GM21360 (cell line): ENCODE data around the gene AATK.

Experiments used
- ATAC-seq: cut with Tn5 transposase; IDR thresholded peaks from one replicate; pipeline ENCODE4 v1.9.1; 2021; ENCODE audit warnings: mild to moderate bottlenecking, moderate library complexity; ENCODE audit not compliant: unreplicated experiment

AATK gene

DNA sequence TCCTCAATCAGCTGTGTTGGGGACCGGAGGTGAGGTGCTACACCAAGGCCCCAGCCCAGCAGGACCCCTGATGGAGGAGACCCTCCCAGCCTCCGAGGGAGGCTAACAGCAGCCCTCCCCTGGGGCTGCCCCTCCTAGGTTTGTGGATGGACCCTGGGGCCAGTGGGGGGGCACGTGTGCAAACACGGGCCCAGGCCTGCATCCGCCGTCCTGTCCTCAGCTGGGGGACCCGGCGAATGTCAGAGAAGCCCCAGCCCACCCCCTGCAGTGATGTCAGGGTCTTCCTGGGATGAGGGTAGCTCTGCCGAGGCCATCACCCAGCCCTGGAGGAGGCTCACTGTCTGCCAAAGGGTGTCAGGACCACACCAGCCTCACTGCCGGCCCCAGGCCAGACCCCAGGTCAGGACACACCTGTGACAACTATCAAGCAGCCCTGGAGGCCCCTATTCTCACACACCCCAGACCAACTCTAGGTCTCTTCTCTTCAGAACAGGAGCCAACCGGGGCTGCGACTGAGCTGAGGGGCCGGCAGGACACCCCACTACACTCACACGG lies 30.0 kb upstream of the AATK start:
- ATAC-seq = no peak

DNA sequence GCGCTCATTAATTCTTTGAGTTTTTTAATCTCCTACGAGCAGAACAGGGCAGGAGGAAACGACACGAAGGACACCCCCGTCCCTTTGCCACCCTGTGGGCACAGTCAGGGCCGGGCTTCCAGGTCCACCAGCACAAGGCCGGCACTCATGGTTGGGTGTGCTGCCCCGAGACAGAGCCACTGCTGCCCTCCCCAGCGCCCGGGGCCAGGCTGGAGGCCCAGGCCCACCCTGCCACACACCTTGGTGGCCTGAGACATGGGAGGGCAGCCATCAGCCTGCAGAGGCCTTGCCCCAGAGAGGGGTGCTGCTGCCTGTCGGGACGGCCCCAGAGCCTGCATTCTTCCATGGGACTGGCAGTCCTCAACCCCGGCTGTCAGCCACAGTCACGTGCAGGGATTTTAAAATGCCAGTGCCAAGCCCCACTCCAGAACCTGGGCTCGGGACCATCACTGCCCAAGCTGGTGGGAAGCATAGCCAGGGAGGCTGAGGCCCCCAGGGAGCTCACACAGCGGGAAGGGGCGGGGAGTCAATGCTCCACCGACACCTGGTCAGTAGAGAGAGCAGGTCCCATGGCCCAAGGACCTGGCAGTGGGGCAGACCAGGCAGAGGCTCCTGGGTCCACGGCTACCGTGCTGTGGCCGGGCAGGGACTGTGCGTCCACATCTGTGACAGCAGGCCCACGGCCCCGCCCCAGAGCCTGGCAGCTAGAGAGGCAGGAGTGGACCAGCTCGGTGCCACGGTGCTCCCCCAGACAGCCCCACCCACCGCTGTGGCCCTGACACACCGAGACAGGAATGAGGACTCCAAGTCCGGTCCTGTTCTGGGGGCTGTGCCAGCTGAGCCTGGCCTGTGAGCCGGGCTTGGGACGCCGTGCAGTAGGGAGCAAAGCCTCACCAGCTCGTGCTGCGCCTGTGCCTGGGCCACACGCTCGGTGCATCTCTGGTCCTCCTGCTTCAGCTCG lies 29.2 kb upstream of the AATK start:
- ATAC-seq = no peak

DNA sequence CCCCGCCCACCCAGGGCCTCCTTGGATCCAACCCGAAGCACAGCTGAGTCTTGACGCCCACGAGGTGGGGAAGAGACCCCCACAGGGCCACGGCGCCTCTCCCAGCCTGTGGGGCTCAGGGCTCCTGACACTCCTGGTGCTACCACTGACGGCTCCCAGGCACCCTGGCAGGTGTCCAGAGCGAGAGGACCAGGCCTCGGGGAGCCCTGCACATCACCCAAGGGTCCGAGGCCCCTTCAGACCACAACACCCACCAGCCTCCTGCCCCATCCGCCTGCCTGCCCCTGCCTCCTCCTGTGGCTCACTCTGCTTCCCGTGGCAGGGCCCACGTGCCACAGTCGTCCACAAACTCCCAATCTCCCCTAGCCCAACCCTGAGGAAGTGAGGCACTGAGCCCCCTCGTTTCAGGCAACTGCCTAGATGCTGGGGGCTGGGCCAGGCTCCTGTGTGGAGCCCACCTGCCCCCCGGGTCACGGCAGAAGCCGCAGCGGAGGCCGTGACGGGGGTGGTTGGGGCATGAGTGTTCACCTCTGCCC lies 28.3 kb upstream of the AATK start:
- no peak for ATAC-seq

DNA sequence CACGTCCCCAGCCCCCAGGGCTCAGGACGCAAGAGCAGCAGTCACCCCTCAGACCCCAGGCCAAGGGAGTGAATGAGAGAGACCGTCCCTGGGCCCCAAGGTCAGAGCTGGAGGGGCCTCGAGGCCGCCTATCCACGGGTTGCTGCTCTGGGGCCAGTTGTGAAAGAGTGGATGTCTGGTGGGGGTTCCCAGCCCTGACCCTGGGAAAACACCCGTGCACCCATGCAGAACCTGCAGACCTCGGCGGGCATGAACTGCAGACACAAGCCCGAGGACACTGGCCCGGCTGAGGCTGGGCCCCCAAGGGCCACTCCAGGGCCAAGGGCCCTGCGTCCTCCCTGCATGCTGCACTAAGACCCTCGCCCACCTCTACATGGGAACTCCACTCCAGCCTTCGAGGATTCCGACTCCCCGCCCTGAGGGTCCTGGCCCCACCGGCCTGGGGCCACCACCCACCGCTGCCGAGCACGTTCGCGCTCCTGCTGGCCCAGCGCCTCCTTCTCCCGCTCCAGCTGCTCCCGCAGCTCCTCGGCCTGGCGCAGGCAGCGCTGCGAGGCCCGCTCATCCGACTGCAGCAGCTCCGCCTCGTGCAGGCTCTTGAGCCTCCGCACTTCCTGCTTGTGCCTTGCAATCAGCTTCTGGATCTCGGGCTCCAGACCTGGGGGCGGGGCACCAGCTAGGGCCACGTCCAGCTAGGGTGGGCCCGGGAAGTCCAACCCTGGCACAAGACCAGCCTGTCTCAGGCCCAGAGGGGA lies 27.6 kb upstream of the AATK start:
- no peak for ATAC-seq

DNA sequence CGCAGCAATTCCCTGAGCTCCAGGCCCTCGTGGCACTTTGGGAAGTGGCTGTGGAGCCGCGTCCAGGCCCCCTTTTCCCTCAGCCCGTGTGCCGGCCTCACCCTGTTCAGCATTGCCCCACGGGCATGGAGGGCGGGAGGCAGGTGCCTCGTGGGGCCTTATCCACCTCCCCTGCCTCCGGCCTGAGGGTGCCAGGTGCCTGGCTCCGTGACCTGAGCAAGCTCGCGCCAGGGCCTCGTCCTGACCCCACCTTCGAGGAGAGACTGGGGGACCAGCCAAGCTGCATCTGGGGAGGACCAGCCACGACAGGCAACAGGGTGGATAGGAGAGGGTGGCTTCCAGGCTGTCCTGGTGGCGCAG lies 27.0 kb upstream of the AATK start:
- no peak for ATAC-seq

DNA sequence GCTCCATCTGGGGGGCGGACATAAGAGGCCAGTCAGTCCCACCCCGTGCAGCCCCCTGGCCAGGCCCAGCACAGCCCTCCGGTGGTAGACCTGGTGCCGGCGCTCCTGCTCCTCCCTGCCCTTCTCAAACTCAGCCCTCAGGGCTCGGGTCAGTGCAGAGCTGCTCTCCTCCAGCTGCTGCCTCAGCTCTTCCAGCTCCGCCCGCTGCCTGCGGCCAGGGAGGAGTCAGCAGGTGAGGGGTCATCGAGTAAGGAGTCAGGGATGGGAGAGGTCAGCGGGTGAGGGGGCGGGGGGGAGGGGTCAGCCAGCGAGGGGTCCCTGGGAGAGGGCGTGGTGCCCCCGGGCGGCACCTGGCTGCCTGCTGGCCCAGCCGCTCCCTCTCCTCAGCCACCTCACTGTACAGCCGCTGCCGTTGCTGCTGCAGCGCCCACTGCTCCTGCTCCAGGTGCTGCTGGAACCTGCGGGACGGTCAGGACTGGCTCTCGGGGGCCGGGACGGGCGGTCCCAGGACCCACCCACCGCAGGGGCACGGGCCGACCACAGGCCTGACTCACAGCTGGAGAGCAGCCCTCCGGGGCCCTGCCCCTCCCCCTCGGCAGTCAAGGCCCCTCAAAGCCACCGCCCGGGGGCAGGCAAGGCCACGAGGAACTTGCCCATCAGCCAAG lies 26.5 kb upstream of the AATK start:
- ATAC-seq = no peak

DNA sequence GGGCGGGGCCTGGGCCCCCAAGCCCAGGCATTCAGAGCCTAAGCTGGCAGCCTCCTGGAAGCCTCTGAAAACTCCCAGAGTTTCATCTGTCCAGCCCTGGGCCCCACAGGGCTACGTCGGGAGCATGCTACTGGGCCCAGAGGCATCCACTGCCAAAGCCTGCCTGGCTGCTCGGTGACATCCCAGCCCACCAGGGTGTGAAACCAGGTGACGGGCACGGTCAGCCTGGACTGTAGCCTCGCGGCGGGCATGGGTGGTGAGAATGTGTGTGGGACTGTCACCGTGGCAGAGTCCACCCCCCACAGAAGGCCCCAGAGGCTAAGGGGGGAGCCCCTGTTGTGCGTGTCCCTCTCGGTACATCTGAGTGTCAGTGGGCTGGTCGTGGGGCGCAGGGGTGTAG lies 25.6 kb upstream of the AATK start:
- ATAC-seq = no peak

DNA sequence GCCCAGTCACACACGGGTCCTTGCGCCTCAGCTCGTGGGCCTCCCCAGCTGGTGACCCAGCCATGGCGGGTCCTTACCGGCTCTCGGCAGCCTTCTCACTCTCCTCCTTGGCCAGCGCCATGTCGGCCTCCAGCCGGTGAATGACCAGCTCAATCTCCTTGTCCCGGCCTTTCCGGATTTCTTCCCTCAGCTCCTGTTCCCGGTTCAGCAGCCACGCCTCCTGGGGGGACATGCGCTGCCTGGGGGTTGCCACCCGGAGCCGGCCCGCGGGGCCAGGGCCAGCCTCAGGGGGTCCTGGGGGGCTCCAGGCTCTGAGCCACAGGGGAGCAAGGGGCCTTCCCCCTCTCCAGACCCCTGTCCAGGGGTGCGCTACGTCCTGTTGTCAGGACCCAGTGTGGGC lies 25.1 kb upstream of the AATK start:
- ATAC-seq = no peak

DNA sequence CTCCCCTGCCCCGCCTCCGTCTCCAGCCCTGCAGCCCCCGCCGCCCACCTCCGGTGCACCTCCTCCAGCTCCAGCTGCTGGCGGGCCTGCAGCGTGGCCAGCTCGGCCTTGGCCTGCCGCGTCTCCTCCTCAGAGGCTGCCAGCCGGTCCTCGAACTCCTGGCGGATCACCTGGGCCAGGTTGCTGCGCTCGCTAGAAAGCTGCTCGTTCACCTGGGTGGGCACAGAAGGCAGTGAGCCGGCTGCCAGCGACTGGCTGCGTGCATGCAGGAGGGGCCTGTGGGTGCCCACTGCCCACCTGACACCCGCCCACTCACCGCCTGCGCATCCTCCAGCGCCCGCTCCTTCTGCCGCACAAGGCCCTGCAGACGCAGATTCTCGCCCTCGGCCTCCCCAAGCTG lies 24.6 kb upstream of the AATK start:
- no peak for ATAC-seq

DNA sequence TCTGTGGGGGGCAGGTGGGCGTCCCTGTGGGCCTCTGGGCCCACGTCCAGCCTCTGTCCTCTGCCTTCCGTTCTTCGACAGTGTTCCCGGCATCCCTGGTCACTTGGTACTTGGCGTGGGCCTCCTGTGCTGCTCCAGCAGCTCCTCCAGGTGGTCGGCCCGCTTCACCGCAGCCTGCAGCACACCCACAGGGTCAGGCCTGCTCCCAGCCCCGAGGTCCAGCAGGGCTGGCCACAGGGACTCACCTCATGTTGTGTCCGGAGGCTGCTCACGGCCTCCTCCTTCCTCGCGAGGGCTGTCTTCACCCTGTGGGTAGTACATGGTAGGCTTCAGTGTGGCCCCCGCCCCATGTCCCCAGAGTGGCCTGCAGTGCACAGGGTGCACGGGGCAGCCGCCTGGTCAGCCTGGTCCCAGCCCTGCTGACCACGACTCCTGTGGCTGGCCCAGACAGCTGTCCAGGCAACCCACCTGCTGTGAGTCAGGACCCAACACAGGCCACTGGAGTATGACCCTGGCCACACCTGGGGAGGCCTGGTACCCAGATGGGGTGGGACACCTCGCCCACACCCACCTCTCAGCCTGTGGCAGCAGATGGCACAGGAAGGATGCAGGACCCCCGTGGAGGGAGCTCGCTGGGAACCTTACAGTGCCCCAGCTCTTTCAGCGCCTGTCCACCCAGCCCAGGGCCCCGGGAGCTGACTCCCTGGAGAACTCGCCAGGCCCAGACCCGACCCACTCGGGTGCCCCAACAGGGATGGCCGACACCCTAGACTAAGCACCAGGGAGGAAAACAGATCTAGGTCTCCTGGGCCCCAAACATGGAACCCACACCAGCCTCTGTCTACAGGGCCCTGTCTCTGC lies 23.9 kb upstream of the AATK start:
- ATAC-seq = no peak

DNA sequence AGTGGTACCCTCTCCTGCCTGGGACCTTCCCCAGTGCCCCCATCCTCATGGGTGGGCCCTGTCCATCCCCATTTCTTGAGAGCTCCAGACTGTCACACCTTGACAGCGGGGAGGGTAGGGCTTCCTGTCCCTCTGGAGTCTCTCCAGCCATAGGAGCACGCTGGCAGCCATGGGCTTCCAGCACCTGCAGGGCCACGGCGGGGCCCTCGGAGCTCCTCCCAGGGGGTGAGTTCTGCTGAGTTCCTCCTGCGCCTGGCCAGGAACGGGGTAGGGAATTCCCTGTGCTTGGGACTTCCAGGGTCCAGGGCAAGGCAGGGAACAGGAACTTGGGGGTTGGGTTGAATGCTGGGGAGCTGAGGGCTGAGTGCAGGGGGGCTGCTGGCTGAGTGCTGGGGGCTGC lies 23.0 kb upstream of the AATK start:
- no peak for ATAC-seq

DNA sequence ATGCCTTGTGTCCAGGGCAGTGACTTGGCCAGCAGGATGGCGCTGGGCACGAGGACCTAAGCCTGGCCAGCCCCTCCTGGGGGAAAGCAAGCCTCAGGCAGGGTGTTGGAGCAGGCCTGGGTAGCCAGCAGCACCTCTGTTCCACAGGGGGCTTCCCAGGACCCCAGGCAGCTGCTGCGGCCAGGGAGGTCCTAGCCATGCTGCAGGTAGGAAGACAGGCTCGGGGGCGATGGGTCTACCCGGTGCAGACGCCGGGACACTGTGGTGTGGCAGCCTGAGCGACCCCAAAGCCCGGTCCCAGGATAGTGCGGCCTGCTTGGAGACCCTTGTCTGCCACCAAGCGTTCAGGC lies 22.4 kb upstream of the AATK start:
- no peak for ATAC-seq

DNA sequence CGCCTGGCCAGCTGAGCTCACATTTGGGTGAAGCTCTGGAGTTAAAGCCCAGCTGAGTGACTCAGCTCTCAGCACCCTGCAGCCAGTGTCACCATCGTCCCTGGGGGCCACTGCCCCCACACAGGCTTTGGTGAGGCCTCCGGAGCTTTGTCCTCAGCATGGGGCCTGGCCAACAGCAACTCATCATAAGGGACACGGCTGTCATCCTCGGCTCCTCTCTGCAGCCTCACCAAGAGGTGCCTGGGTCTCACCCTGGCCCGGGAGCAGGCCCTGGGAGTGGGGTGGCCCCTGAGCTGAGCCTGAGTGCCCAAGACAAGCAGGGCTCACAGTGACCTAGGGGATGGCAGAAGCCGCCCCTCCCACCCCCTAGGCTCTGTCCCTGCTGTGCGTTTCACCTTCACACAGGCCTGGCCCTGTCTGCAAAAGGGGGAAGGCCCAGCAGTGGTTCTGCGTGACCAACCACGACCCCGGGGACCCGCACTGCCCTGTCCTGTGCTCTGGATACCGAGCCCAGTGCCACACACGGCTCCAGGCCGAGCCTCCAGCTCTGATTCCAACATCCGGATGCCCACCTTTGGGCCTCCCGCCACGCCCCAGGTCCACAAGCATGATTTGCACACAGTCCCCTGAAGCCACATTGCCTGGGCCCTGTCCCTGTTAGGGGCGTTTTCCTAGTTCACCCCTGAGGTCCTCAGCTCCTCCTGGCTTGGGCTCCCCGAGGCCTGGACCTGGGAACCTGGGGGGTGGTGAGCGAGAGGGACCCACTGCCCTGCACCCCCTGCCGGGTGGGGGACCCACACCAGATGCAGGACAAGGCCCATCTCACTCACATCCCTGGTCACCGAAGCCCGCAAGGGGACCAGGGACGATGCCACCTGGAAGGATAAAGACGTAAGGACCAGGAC lies 21.8 kb upstream of the AATK start:
- ATAC-seq = no peak

DNA sequence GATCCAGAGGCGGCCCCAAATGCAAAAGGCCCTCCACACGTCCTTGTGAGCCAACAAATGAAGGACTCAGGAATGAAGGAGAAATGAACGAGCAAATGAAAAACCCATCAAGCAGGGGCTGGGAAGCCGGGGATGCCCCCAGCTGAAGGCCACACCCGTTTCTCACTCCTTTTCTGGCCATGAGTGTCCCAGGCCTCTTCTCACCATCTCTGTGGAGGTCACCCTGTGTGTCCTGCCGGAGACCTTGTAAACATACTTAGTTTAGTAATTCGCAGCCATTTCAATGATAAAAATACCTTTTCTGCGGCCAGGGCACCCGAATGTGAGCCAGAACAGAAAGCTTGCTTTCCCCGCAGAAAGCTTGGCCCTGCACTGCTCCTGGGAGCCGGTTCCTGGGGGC lies 21.1 kb upstream of the AATK start:
- no peak for ATAC-seq

DNA sequence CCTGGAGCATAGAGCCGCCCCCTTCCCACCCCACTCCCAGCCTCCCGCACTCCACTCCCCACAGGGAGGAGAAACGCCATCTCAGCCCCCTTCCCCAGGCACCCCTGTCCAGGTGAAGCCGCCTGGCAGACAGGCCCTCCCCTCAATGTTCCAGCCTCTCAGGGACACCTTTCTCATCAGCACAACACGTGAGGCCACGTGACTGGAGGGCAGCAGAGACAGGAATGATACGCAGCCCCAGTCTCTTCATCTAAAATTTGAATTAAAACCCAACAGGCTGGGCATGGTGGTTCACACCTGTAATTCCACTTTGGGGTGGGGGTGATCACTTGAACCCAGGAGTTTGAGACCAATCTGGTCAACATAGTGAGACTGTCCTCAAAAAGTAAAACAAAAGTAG lies 20.2 kb upstream of the AATK start:
- no peak for ATAC-seq

DNA sequence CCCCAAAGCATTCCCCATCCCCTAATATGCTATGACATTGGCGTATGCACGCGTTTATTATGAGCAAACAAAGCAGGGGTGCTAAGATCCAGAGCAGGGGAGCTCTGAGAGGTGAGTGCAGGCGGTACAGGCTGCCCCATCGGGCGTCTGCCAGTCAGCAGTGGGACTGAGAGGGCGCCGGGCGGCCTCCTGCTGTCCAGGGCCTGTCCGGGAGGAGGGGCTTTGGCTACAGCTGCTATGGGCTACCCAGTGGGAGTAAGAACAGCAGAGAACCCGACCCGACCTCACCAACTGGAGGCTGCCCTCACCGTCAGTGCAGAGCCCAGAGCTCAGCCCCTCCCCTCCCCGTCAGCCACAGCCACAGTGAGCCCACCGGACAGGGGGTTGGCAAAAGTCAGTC lies 18.5 kb upstream of the AATK start:
- ATAC-seq = no peak

DNA sequence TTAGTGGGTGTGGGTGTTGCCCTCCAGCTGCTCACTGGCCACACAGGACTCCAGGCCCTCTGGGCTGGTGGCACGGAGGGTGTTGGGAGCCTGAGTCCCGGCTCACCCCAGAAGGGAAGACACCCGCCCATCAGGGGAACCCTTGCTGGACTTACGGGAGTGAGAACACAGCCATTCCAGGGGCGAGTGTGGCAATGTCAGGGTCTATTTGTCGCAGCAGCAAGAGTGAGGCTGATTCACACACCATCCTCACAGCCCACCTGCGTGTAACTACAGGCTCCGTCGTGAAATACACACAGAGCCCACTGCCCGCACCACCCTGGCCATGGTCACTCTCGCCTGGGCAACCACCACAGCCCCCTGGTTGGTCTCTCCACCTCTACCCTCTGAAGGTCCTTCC lies 17.8 kb upstream of the AATK start:
- ATAC-seq = no peak

DNA sequence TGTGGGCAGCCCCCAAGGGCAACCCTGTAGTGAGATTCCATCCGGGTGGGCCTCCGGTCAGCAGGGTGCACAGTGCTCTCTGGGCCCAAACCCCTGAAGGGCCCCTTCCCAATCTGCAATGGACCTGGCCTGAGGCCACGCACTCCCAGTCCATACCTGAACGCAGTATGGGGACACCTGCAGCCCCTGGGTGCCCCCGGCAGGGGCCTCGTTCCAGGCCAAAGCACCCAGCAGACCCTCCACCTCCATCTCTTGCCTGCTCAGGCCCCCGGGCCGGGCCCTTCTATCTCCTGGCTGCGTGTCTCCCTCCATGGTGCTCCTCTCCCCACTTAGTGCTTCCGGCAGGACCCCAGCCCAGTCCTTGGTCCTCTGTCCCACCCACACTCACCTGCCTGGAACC lies 17.3 kb upstream of the AATK start:
- no peak for ATAC-seq

DNA sequence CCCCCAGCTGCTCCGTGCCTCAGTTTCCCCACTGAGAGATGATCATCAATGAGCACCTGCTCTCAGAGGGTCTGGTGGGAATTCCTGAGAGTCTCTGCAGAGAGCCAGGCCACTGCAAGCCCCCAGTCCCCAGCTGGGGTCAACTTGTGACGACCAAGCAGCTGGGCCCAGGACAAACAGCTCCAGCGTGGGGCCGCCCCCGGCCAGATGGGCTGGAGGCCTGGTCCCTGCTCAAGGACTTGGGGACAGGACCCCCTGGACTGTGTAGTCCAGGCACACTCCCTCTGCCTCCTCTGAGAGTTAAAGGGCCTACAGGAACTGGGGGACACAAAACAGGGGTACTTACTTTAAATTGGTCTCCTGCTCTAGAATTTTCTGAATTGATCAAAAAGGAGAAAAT lies 16.6 kb upstream of the AATK start:
- no peak for ATAC-seq
